OCI-LY1 (cell line): Measurements from ENCODE around the gene KIF21A.

Experiments used
- CTCF ChIP-seq: fragments of 200-600 bp; sonication (generic), shearing (Covaris generic); IDR thresholded peaks from 2 replicates; pipeline ENCODE4 v1.5.1; 2017; ENCODE audit warnings: mild to moderate bottlenecking, antibody characterized with exemption, low read length, moderate library complexity, mixed read lengths
- EZH2 ChIP-seq: fragments of 200-600 bp; sonication (generic), shearing (Covaris generic); IDR thresholded peaks from 2 replicates; pipeline ENCODE4 v1.8.0; 2017; ENCODE audit warnings: borderline replicate concordance, mixed run types, mild to moderate bottlenecking, antibody characterized with exemption, low read length, moderate library complexity, mixed read lengths

GRCh38 chr12:39275846-39276245, 167.1 kb downstream of the KIF21A start:
- no peak for TF ChIP-seq EZH2
- TF ChIP-seq CTCF, result no peak
